ENCODE data around the gene CROCC.
A peak's percentile ranks its signal among the peaks of the same experiment; 100 is the strongest.

The CROCC gene

GRCh38 chr1:16983649-16984048, 61.9 kb downstream of the CROCC start:
- no peak for DNase-seq
- TF ChIP-seq POLR2A (IDR thresholded peaks at IDR 0.05; ENCODE audit: low read length) (no peak), GATA1 (IDR thresholded peaks at IDR 0.05; ENCODE audit: low read depth, low read length) (no peak)

GRCh38 chr1:16984717-16985116, 63.0 kb downstream of the CROCC start:
- no peak for TF ChIP-seq GATA1 (IDR thresholded peaks at IDR 0.05; ENCODE audit: low read depth, low read length)
- TF ChIP-seq POLR2A (IDR thresholded peaks at IDR 0.05; ENCODE audit: low read length): no peak
- DNase-seq: no peak

- TF ChIP-seq GATA1 (IDR thresholded peaks at IDR 0.05; ENCODE audit: low read depth, low read length): no peak
- TF ChIP-seq POLR2A (IDR thresholded peaks at IDR 0.05; ENCODE audit: low read length): no peak
Measured at GRCh38 chr1:16986113-16986512, 64.4 kb downstream of the CROCC start.

GRCh38 chr1:16986560-16986959, 64.8 kb downstream of the CROCC start:
- DNase-seq: no peak

More at GRCh38 chr1:16986113-16986512, 64.4 kb downstream of the CROCC start:
- DNase-seq: no peak

GRCh38 chr1:16986962-16987361, 65.2 kb downstream of the CROCC start:
- no peak for TF ChIP-seq POLR2A (IDR thresholded peaks at IDR 0.05; ENCODE audit: low read length)
- no peak for TF ChIP-seq GATA1 (IDR thresholded peaks at IDR 0.05; ENCODE audit: low read depth, low read length)
- DNase-seq: peak in 1 of 2 experiments; percentile 12

More at GRCh38 chr1:16986560-16986959, 64.8 kb downstream of the CROCC start:
- TF ChIP-seq POLR2A (IDR thresholded peaks at IDR 0.05; ENCODE audit: low read length) (no peak), GATA1 (IDR thresholded peaks at IDR 0.05; ENCODE audit: low read depth, low read length) (no peak)

GRCh38 chr1:16988210-16988609, 66.5 kb downstream of the CROCC start:
- TF ChIP-seq POLR2A (IDR thresholded peaks at IDR 0.05; ENCODE audit: low read length) (no peak), GATA1 (IDR thresholded peaks at IDR 0.05; ENCODE audit: low read depth, low read length) (no peak)
- no peak for DNase-seq

- DNase-seq: no peak
- TF ChIP-seq GATA1 (IDR thresholded peaks at IDR 0.05; ENCODE audit: low read depth, low read length): no peak
- TF ChIP-seq POLR2A (IDR thresholded peaks at IDR 0.05; ENCODE audit: low read length): no peak
Measured at GRCh38 chr1:16989676-16990391, 68.1 kb downstream of the CROCC start.

- no peak for DNase-seq
- no peak for TF ChIP-seq POLR2A (IDR thresholded peaks at IDR 0.05; ENCODE audit: low read length)
- no peak for TF ChIP-seq GATA1 (IDR thresholded peaks at IDR 0.05; ENCODE audit: low read depth, low read length)
Measured at GRCh38 chr1:16991571-16991970, 69.8 kb downstream of the CROCC start.

GRCh38 chr1:16992102-16992501, 70.4 kb downstream of the CROCC start:
- no peak for DNase-seq
- no peak for TF ChIP-seq POLR2A (IDR thresholded peaks at IDR 0.05; ENCODE audit: low read length)
- TF ChIP-seq GATA1 (IDR thresholded peaks at IDR 0.05; ENCODE audit: low read depth, low read length): no peak

- TF ChIP-seq GATA1 (IDR thresholded peaks at IDR 0.05; ENCODE audit: low read depth, low read length) (no peak), POLR2A (IDR thresholded peaks at IDR 0.05; ENCODE audit: low read length) (no peak)
- DNase-seq: no peak
Measured at GRCh38 chr1:16992675-16993074, 70.9 kb downstream of the CROCC start.

- TF ChIP-seq GATA1 (IDR thresholded peaks at IDR 0.05; ENCODE audit: low read depth, low read length) (no peak), POLR2A (IDR thresholded peaks at IDR 0.05; ENCODE audit: low read length) (no peak)
Measured at GRCh38 chr1:16993521-16994038, 71.8 kb downstream of the CROCC start.

GRCh38 chr1:16996845-16997244, 75.1 kb downstream of the CROCC start:
- no peak for DNase-seq
- TF ChIP-seq POLR2A (IDR thresholded peaks at IDR 0.05; ENCODE audit: low read length): no peak

More at GRCh38 chr1:16993521-16994038, 71.8 kb downstream of the CROCC start:
- no peak for DNase-seq

GRCh38 chr1:16998589-16998988, 76.9 kb downstream of the CROCC start:
- TF ChIP-seq POLR2A (IDR thresholded peaks at IDR 0.05; ENCODE audit: low read length) (no peak), GATA1 (IDR thresholded peaks at IDR 0.05; ENCODE audit: low read depth, low read length) (no peak)
- DNase-seq: no peak

GRCh38 chr1:16999863-17000262, 78.1 kb downstream of the CROCC start:
- TF ChIP-seq GATA1 (IDR thresholded peaks at IDR 0.05; ENCODE audit: low read depth, low read length) (no peak), POLR2A (IDR thresholded peaks at IDR 0.05; ENCODE audit: low read length) (no peak)
- DNase-seq: no peak

Data from erythroblast (primary cell).